ENCODE measurements around the gene AKT1.

AKT1 gene

DNA sequence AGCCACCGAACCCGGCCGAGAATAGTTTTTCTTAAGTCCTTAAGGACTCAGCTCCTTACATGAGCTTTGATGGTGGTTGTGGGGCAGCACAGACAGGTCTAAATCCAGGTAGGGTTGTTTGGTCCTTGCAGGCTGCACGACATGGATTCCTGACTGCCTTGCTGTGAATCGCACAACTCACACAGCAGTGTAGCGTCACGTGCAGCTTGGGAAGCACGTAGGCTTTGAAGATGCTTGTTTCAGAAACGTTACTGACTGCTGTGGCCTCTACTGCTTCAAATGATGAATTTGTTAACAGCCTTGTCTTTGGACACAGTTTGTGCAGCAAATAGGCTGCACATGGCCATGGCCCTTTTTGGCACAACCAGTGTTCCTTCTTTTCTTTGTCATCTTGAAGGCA lies 35.2 kb upstream of the AKT1 start:
- TF ChIP-seq, protein P1, sequence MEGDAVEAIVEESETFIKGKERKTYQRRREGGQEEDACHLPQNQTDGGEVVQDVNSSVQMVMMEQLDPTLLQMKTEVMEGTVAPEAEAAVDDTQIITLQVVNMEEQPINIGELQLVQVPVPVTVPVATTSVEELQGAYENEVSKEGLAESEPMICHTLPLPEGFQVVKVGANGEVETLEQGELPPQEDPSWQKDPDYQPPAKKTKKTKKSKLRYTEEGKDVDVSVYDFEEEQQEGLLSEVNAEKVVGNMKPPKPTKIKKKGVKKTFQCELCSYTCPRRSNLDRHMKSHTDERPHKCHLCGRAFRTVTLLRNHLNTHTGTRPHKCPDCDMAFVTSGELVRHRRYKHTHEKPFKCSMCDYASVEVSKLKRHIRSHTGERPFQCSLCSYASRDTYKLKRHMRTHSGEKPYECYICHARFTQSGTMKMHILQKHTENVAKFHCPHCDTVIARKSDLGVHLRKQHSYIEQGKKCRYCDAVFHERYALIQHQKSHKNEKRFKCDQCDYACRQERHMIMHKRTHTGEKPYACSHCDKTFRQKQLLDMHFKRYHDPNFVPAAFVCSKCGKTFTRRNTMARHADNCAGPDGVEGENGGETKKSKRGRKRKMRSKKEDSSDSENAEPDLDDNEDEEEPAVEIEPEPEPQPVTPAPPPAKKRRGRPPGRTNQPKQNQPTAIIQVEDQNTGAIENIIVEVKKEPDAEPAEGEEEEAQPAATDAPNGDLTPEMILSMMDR (IDR thresholded peaks at IDR 0.05; ENCODE audit: low read depth, low read length) = no peak
- no peak overlapping the region for H3K4me3 ChIP-seq (replicated peaks in 1 of 2; ENCODE audit: low read depth in 2 of 2, low read length in 2 of 2)
- DNase-seq (ENCODE audit: low read depth in 2 of 2) = no peak

DNA sequence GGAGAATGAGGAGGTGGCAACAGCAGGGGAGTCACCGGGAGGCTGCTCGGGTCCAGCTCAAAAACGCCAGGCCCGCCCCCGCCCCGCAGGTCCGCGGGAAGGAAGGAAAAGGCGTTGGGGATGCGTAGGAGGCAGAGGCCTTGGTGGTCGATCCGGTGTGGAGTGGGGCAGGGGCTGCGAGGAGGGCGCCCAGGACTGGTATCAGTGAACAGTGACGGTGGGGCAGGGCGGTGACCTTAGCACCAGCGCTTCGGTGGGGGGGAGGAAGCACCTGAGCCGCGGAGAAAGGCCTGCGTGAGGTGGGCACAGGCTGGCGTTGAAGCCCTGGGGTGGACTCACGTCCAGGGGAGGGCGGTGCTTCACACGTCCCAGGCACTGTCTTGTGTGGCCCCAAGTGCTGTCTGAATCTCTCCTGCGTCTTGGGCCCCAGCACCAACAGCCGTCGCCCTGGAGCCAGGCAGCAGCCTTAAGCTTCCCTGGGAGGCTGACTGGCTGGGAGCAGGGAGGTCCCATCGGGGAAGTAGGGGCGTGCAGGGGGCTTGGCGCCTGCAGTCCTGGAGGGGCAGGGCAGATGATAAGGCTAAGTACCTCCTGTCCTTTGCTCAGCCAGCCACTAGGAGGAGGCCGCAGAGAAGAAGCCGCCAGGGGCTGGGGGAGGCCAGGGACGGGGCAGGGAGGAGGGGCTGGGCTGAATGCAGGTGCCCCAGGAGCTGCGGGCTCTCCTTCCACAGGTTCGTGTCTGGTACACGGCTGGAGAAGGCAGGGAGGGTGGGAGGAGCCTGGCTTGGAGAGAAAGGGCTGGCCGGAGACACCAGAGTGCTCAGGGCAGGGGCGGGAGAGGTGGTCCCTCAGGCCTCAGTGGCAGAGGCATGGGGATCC lies 31.9 kb upstream of the AKT1 start:
- TF ChIP-seq, protein P1 (IDR thresholded peaks at IDR 0.05; ENCODE audit: low read depth, low read length) = peak; percentile 68
- peak; percentile 41 to 51 for DNase-seq (ENCODE audit: low read depth in 2 of 2)
- peak overlapping the region; percentile 49 to 51 for H3K4me3 ChIP-seq (replicated peaks in 1 of 2; ENCODE audit: low read depth in 2 of 2, low read length in 2 of 2)

DNA sequence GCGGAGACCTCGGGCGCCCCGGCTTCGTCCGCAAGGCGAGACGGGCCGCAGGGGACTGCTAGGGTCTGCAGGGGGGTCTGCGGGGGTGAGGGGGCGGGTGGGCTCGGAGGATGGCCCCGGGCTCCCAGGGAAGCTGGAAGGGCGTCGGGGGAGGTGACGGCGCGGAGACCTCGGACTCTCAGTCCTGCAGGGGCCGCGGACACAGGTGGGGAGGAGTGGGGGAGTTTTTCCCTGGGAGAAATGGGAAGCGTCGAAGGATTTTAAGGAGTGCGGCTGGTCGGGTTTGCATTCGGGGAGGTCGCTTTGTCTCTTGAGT lies 31.3 kb upstream of the AKT1 start:
- TF ChIP-seq, protein P1 (IDR thresholded peaks at IDR 0.05; ENCODE audit: low read depth, low read length) = no peak
- peak overlapping the region; percentile 49 to 51 for H3K4me3 ChIP-seq (replicated peaks in 1 of 2; ENCODE audit: low read depth in 2 of 2, low read length in 2 of 2)
- DNase-seq (ENCODE audit: low read depth in 2 of 2) = no peak

DNA sequence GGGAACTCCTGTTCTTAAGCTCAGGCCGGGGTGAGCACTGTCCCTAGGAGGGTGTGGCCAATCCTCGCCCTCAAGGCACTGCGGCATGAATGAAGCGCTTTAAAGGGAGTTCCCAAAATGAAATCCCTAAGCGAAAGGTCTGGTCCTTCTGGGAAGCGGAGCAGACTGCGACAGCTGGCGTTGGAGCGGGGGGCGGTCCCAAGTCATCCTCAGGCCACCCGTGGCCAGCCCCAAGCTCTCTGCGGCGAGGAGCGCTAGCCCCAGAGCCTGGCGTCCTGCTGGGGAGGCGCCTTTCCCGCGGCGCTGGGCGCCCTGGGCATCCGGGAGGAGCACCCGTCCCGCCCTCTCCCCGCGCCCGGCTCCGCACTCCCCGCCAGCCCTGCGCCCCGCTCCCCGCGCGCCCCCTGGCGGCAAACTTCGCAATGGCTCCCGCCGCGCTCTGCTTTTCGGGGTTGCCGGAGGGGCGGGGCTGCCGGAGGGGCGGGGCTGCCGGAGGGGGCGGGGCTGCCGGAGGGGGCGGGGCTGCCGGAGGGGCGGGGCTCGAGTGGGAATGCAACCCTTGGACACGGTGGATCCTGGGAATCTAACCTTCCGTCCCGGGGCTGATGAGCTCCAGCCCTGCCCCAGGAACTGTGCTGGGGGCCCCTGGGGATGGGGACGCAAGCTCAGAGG lies 30.8 kb upstream of the AKT1 start:
- TF ChIP-seq, protein P1 (IDR thresholded peaks at IDR 0.05; ENCODE audit: low read depth, low read length) = peak; percentile 44
- peak overlapping the region; percentile 62 to 67 for H3K4me3 ChIP-seq (replicated peaks in 1 of 2; ENCODE audit: low read depth in 2 of 2, low read length in 2 of 2)

DNA sequence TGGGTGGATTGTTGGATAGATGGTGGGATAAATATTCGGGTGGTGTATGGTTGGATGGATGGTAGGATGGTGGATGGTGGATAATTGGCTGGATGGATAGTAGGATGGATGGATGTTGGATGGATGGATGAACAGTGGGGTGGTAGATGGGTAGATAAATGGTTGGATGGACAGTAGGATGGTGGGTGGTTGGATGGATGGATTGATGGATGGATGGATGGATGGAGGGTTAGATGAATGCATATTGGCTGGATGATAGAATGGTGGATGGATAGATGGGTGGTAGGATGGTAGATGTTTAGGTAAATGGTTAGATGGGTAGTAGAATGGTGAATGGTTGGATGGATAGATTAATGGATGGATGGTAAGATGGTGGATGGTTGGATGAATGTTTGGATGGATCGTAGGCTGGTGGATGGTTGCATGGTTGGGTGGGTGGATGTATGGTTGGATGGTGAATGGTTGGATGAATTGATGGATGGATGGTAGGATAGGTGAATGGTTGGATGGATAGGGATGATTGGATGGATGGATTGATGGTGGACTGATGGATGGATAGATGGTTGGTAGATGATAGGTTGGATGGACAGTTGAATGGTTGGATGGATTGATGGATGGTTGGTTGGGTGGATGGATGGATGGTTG lies 28.9 kb upstream of the AKT1 start:
- no peak overlapping the region for H3K4me3 ChIP-seq (replicated peaks in 1 of 2; ENCODE audit: low read depth in 2 of 2, low read length in 2 of 2)
- DNase-seq (ENCODE audit: low read depth in 2 of 2) = no peak
- TF ChIP-seq, protein P1 (IDR thresholded peaks at IDR 0.05; ENCODE audit: low read depth, low read length) = no peak

More for the DNA sequence above, 30.8 kb upstream of the AKT1 start:
- DNase-seq (ENCODE audit: low read depth in 2 of 2) = peak; percentile 79 to 88

DNA sequence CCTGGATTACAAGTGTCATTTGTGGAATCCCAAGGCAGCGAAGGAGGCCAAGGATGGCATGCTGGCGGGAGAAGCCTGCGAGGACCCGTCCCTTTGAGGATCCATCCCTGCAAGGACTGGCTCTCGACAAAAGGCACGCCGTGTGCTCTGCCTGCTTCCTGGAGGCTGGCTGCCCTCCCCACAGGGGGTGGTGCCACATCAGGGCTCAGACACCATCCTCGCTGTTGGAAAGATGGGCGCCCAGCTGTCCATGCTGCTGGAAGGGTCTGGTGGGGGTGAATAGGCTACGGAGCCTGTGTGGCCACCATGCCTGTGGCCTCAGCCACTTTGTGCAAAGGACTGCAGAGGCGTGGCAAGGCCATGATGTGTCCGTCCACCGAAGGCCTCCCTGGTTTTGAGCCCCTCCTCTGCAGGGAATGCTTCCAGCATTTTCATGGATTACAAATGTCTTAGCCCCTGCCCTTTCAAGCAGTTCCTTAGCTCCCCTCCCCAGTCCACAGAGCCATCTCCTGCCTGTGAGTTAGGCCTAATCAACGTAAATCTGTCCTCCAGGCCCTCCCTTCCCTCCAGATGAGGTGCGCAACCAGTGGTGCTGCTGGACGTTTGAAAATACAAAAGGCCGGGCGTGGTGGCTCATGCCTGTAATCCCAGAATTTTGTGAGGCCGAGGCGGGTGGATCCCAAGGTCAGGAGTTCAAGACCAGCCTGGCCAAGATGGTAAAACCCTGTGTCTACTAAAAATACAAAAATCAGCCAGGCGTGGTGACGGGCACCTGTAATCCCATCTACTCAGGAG lies 27.5 kb upstream of the AKT1 start:
- DNase-seq (ENCODE audit: low read depth in 2 of 2) = no peak
- H3K4me3 ChIP-seq (replicated peaks in 1 of 2; ENCODE audit: low read depth in 2 of 2, low read length in 2 of 2) = no peak overlapping the region
- TF ChIP-seq, protein P1 (IDR thresholded peaks at IDR 0.05; ENCODE audit: low read depth, low read length) = no peak

Measured in cardiac fibroblast (primary cell).